Dendritic cell treated with granulocyte-macrophage colony-stimulating factor and Interleukin-4, amounts not matched to agents 40 ng/mL and 50 ng/mL, for 4 days (primary cell): ENCODE results near the gene ETV5.

Source experiments
- H3K27ac Mint-ChIP-seq: one replicate; pipeline ENCODE4 v1.8.0; 2022; ENCODE audit warnings: mild to moderate bottlenecking, mixed read lengths
- H3K27me3 Mint-ChIP-seq: one replicate; pipeline ENCODE4 v1.8.0; 2022; ENCODE audit warnings: mild to moderate bottlenecking, mixed read lengths
- H3K36me3 Mint-ChIP-seq: one replicate; pipeline ENCODE4 v1.8.0; 2022; ENCODE audit warnings: low read depth, mixed read lengths
- H3K4me1 Mint-ChIP-seq: one replicate; pipeline ENCODE4 v1.8.0; 2022; ENCODE audit warnings: low read depth, mixed read lengths
- H3K4me3 Mint-ChIP-seq: one replicate; pipeline ENCODE4 v1.8.0; 2022; ENCODE audit warnings: mild to moderate bottlenecking, moderate library complexity, mixed read lengths
- H3K9me3 Mint-ChIP-seq: one replicate; pipeline ENCODE4 v1.8.0; 2022; ENCODE audit warnings: mixed read lengths
- intact Hi-C: fragments of 100-400 bp; cut with micrococcal nuclease; formaldehyde crosslinking; loops from one replicate; pipeline ENCODE4 v1.15.0; 2022

ETV5 gene

GRCh38 chr3:186058225-186058624, 50.7 kb downstream of the ETV5 start:
- intact Hi-C loops = no loop called here
- Mint-ChIP-seq H3K27me3 (peaks cover 2% of the 10 kb centered on the region), H3K9me3 (no peaks in the 10 kb centered on the region), H3K4me1 (peaks cover 10% of the 10 kb centered on the region), H3K27ac (no peak overlapping the region), H3K36me3 (peaks cover 59% of the 10 kb centered on the region), H3K4me3 (no peak overlapping the region)

- intact Hi-C loops = no loop called here
- no peaks in the 10 kb centered on the region for H3K9me3 Mint-ChIP-seq
- no peak overlapping the region for H3K4me3 Mint-ChIP-seq
- H3K27ac Mint-ChIP-seq = no peak overlapping the region
- H3K27me3 Mint-ChIP-seq = peaks cover 2% of the 10 kb centered on the region
- peaks cover 60% of the 10 kb centered on the region for H3K36me3 Mint-ChIP-seq
- H3K4me1 Mint-ChIP-seq = peaks cover 10% of the 10 kb centered on the region
Measured at GRCh38 chr3:186057594-186057993, 51.3 kb downstream of the ETV5 start.

- Mint-ChIP-seq H3K4me1 (peaks cover 10% of the 10 kb centered on the region), H3K4me3 (no peak overlapping the region), H3K27me3 (no peaks in the 10 kb centered on the region), H3K9me3 (no peaks in the 10 kb centered on the region), H3K36me3 (peaks cover 63% of the 10 kb centered on the region), H3K27ac (no peak overlapping the region)
- intact Hi-C loops = no loop called here
Measured at GRCh38 chr3:186054792-186055352, 54.0 kb downstream of the ETV5 start.

- intact Hi-C loops = no loop called here
- H3K27me3 Mint-ChIP-seq = no peaks in the 10 kb centered on the region
- peaks cover 10% of the 10 kb centered on the region for H3K4me1 Mint-ChIP-seq
- no peak overlapping the region for H3K4me3 Mint-ChIP-seq
- peaks cover 63% of the 10 kb centered on the region for H3K36me3 Mint-ChIP-seq
- no peak overlapping the region for H3K27ac Mint-ChIP-seq
- no peaks in the 10 kb centered on the region for H3K9me3 Mint-ChIP-seq
Measured at GRCh38 chr3:186053954-186054791, 54.7 kb downstream of the ETV5 start.

- no peak overlapping the region for H3K4me3 Mint-ChIP-seq
- intact Hi-C loops = no loop called here
- no peaks in the 10 kb centered on the region for H3K9me3 Mint-ChIP-seq
- no peak overlapping the region for H3K27ac Mint-ChIP-seq
- peaks cover 71% of the 10 kb centered on the region for H3K36me3 Mint-ChIP-seq
- no peaks in the 10 kb centered on the region for H3K4me1 Mint-ChIP-seq
- H3K27me3 Mint-ChIP-seq = no peaks in the 10 kb centered on the region
Measured at GRCh38 chr3:186052096-186052840, 56.6 kb downstream of the ETV5 start.

- H3K4me3 Mint-ChIP-seq = no peak overlapping the region
- H3K4me1 Mint-ChIP-seq = no peaks in the 10 kb centered on the region
- H3K27ac Mint-ChIP-seq = no peak overlapping the region
- peaks cover 44% of the 10 kb centered on the region for H3K36me3 Mint-ChIP-seq
- no peaks in the 10 kb centered on the region for H3K27me3 Mint-ChIP-seq
- intact Hi-C loops = no loop called here
- H3K9me3 Mint-ChIP-seq = no peaks in the 10 kb centered on the region
Measured at GRCh38 chr3:186049001-186049400, 59.9 kb downstream of the ETV5 start.

GRCh38 chr3:186048119-186048518, 60.8 kb downstream of the ETV5 start:
- no peaks in the 10 kb centered on the region for H3K9me3 Mint-ChIP-seq
- no peaks in the 10 kb centered on the region for H3K4me1 Mint-ChIP-seq
- intact Hi-C loops = no loop called here
- H3K4me3 Mint-ChIP-seq = no peak overlapping the region
- no peak overlapping the region for H3K27ac Mint-ChIP-seq
- H3K36me3 Mint-ChIP-seq = peaks cover 43% of the 10 kb centered on the region
- peaks cover under 1% of the 10 kb centered on the region for H3K27me3 Mint-ChIP-seq

GRCh38 chr3:186046838-186047237, 62.1 kb downstream of the ETV5 start:
- Mint-ChIP-seq H3K27ac (no peak overlapping the region), H3K36me3 (peaks cover 35% of the 10 kb centered on the region), H3K4me3 (no peak overlapping the region), H3K9me3 (no peaks in the 10 kb centered on the region), H3K27me3 (peaks cover 9% of the 10 kb centered on the region), H3K4me1 (no peaks in the 10 kb centered on the region)
- intact Hi-C loops = no loop called here

- Mint-ChIP-seq H3K27me3 (peaks cover 12% of the 10 kb centered on the region), H3K9me3 (no peaks in the 10 kb centered on the region), H3K36me3 (peaks cover 17% of the 10 kb centered on the region), H3K4me3 (no peak overlapping the region), H3K27ac (no peak overlapping the region), H3K4me1 (no peaks in the 10 kb centered on the region)
- intact Hi-C loops = no loop called here
Measured at GRCh38 chr3:186044968-186045367, 63.9 kb downstream of the ETV5 start.

- H3K36me3 Mint-ChIP-seq = peaks cover 17% of the 10 kb centered on the region
- peaks cover 13% of the 10 kb centered on the region for H3K27me3 Mint-ChIP-seq
- intact Hi-C loops = no loop called here
- no peaks in the 10 kb centered on the region for H3K4me1 Mint-ChIP-seq
- no peak overlapping the region for H3K27ac Mint-ChIP-seq
- H3K9me3 Mint-ChIP-seq = no peaks in the 10 kb centered on the region
- no peak overlapping the region for H3K4me3 Mint-ChIP-seq
Measured at GRCh38 chr3:186044427-186044826, 64.5 kb downstream of the ETV5 start.

GRCh38 chr3:186042521-186043202, 66.2 kb downstream of the ETV5 start:
- Mint-ChIP-seq H3K4me1 (no peaks in the 10 kb centered on the region), H3K27me3 (peaks cover 13% of the 10 kb centered on the region), H3K9me3 (peaks cover 8% of the 10 kb centered on the region), H3K27ac (no peak overlapping the region), H3K4me3 (no peak overlapping the region), H3K36me3 (peaks cover under 1% of the 10 kb centered on the region)
- intact Hi-C loops = no loop called here

- Mint-ChIP-seq H3K27me3 (peaks cover 13% of the 10 kb centered on the region), H3K4me1 (no peaks in the 10 kb centered on the region), H3K9me3 (peaks cover 8% of the 10 kb centered on the region), H3K36me3 (no peaks in the 10 kb centered on the region), H3K4me3 (no peak overlapping the region), H3K27ac (no peak overlapping the region)
- intact Hi-C loops = no loop called here
Measured at GRCh38 chr3:186042036-186042435, 66.9 kb downstream of the ETV5 start.

GRCh38 chr3:186038360-186038759, 70.5 kb downstream of the ETV5 start:
- intact Hi-C loops = no loop called here
- peaks cover 16% of the 10 kb centered on the region for H3K27me3 Mint-ChIP-seq
- no peaks in the 10 kb centered on the region for H3K4me1 Mint-ChIP-seq
- no peak overlapping the region for H3K27ac Mint-ChIP-seq
- H3K4me3 Mint-ChIP-seq = no peak overlapping the region
- no peaks in the 10 kb centered on the region for H3K36me3 Mint-ChIP-seq
- H3K9me3 Mint-ChIP-seq = peaks cover 8% of the 10 kb centered on the region

- no peak overlapping the region for H3K4me3 Mint-ChIP-seq
- H3K36me3 Mint-ChIP-seq = no peaks in the 10 kb centered on the region
- H3K27ac Mint-ChIP-seq = no peak overlapping the region
- H3K4me1 Mint-ChIP-seq = no peaks in the 10 kb centered on the region
- H3K27me3 Mint-ChIP-seq = peaks cover 8% of the 10 kb centered on the region
- peaks cover 8% of the 10 kb centered on the region for H3K9me3 Mint-ChIP-seq
- intact Hi-C loops = no loop called here
Measured at GRCh38 chr3:186035277-186035676, 73.6 kb downstream of the ETV5 start.
